Activated T-helper 1 cell treated with anti-CD3 and anti-CD28 coated beads, Interleukin-12 subunit alpha, Interleukin-12 subunit beta, Interleukin-2, Interleukin-4 antibody, amounts not matched to agents 30 ng/mL and 10 ng/mL and 1 ng/mL, durations not matched to agents 14 hours and 24 hours and 36 hours (primary cell): ENCODE data around the gene LLGL2. TPM values are rescaled to one million over a fixed set of nuclear protein-coding genes. Genes with fewer than 3 reads are reported as not detected.

Experiments
- DNase-seq: peaks from one replicate; pipeline ENCODE4 v3.0.0; 2021; ENCODE audit warnings: low spot score
- H3K27ac Mint-ChIP-seq: one replicate; pipeline ENCODE4 v1.8.0; 2021; ENCODE audit warnings: mild to moderate bottlenecking, mixed read lengths
- H3K27me3 Mint-ChIP-seq: one replicate; pipeline ENCODE4 v1.8.0; 2022; ENCODE audit warnings: mild to moderate bottlenecking, moderate library complexity, mixed read lengths; ENCODE audit not compliant: insufficient read depth
- H3K36me3 Mint-ChIP-seq: one replicate; pipeline ENCODE4 v1.8.0; 2021; ENCODE audit warnings: low read depth, mixed read lengths
- H3K4me1 Mint-ChIP-seq: one replicate; pipeline ENCODE4 v1.8.0; 2021; ENCODE audit warnings: low read depth, mixed read lengths
- H3K4me3 Mint-ChIP-seq: one replicate; pipeline ENCODE4 v1.8.0; 2021; ENCODE audit warnings: mild to moderate bottlenecking, moderate library complexity, mixed read lengths
- H3K9me3 Mint-ChIP-seq: one replicate; pipeline ENCODE4 v1.8.0; 2021; ENCODE audit warnings: mixed read lengths
- intact Hi-C: fragments of 100-400 bp; cut with micrococcal nuclease; formaldehyde crosslinking; loops from one replicate; pipeline ENCODE4 v1.15.1; 2024
- total RNA-seq: library from RNA; stranded (reverse); gene quantifications from 2 replicates; pipeline ENCODE4 v1.2.3, GENCODE V29; 2022

Gene LLGL2
- total RNA-seq, 1 donor from 2014 or later = 8.2 TPM

DNA sequence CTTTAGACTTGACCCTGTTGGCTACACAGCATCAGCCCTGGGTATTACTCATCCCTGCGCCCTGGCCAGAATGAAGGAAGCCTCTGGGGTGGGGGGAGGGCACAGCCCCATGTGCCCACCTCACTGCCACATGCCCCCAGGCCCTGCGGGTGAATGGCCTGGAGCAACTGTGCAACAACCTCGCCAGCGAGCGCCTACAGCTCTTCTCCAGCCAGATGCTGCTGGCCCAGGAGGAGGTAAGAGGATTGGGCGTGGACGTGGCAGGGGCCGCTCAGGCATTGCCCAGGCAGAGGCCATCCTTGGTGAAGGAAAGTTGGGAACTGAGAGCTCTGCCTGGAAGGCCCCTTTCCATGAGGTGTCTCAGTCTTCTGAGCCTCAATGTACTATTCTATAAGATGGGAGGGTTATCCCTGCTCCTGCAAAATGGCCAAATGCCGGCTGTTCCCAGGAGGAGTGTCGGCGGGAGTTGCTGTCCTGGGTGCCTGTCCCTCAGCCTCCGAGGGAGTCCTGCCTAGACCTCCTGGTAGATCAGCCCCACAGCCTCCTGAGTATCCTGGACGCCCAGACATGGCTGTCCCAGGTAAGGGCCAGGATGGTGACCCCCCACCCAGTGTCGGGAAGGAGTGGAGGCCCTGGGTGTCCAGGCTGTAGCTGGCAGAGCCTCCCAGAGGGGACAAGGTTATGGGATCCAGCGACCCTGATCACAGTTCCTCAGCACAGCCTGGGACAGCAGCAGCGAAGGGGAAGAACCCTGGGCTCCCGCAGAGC, 71.0 kb downstream of the LLGL2 start:
- no peaks in the 10 kb centered on the region for H3K36me3 Mint-ChIP-seq

DNA sequence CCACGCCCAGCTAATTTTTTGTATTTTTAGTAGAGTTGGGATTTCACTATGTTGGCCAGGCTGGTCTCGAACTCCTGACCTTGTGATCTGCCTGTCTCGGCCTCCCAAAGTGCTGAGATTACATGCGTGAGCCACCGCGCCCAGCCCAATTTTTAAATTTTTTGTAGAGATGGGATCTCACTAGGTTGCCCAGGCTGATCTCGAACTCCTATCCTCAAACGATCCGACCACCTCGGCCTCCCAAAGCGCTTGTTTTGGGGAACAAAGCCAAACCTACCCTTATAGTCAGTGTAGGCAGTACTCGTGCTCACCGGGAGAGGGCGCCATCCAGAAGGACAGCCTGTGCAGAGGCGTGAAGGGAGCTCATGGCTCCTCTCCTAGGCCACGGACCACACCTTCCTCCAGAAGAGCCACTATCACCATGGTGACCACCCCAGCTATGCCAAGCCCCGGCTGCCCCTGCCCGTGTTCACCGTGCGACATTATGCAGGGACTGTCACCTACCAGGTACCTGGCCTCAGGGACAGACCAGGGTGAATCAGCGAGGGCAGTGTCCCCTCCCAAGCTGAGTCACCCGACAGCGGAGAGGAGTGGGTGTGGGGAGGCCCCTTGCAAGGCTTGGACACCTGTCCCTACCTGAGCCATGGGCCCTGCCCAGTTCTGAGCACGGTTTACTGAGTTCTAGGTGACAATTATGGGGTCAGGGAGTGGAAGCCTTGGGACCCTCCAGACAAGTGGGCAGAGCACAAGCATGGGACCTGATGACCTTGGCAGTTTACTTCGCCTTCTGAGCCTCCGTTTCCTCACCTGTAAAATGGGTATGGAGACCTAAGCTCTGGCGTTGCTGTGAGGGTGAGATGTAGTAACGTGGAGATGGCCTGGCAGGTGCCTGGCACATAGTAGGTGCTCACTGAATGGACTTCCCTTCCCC, 75.8 kb downstream of the LLGL2 start:
- Mint-ChIP-seq H3K27me3 (peaks cover 1% of the 10 kb centered on the region), H3K9me3 (no peaks in the 10 kb centered on the region), H3K4me1 (no peaks in the 10 kb centered on the region), H3K36me3 (no peaks in the 10 kb centered on the region), H3K4me3 (no peak overlapping the region), H3K27ac (no peak overlapping the region)
- peak; percentile 42 for DNase-seq
- intact Hi-C loops = loop anchor here (1.0 kb wide), 1 partner anchor 149 kb away; no protein-coding TSS in a partner anchor

More for the DNA sequence above, 71.0 kb downstream of the LLGL2 start:
- no peak overlapping the region for H3K4me3 Mint-ChIP-seq
- no peaks in the 10 kb centered on the region for H3K27me3 Mint-ChIP-seq
- no peak overlapping the region for H3K27ac Mint-ChIP-seq
- no peaks in the 10 kb centered on the region for H3K4me1 Mint-ChIP-seq
- DNase-seq = no peak
- intact Hi-C loops = no loop called here
- no peaks in the 10 kb centered on the region for H3K9me3 Mint-ChIP-seq

- Mint-ChIP-seq H3K27ac (no peak overlapping the region), H3K4me3 (no peak overlapping the region), H3K9me3 (no peaks in the 10 kb centered on the region), H3K36me3 (no peaks in the 10 kb centered on the region), H3K27me3 (peaks cover 1% of the 10 kb centered on the region), H3K4me1 (no peaks in the 10 kb centered on the region)
- no peak for DNase-seq
- intact Hi-C loops = no loop called here
Observed at GRCh38 chr17:75602644-75603043, 77.1 kb downstream of the LLGL2 start.

GRCh38 chr17:75603123-75603522, 77.6 kb downstream of the LLGL2 start:
- no peaks in the 10 kb centered on the region for H3K9me3 Mint-ChIP-seq
- intact Hi-C loops = no loop called here
- no peak for DNase-seq
- no peak overlapping the region for H3K27ac Mint-ChIP-seq
- H3K4me3 Mint-ChIP-seq = no peak overlapping the region
- H3K27me3 Mint-ChIP-seq = peaks cover 1% of the 10 kb centered on the region
- H3K4me1 Mint-ChIP-seq = no peaks in the 10 kb centered on the region
- no peaks in the 10 kb centered on the region for H3K36me3 Mint-ChIP-seq

- intact Hi-C loops = no loop called here
- no peak overlapping the region for H3K4me3 Mint-ChIP-seq
- no peak overlapping the region for H3K27ac Mint-ChIP-seq
- H3K4me1 Mint-ChIP-seq = no peaks in the 10 kb centered on the region
- no peak for DNase-seq
- H3K9me3 Mint-ChIP-seq = no peaks in the 10 kb centered on the region
- no peaks in the 10 kb centered on the region for H3K36me3 Mint-ChIP-seq
- peaks cover 1% of the 10 kb centered on the region for H3K27me3 Mint-ChIP-seq
Observed at GRCh38 chr17:75604034-75604695, 78.7 kb downstream of the LLGL2 start.

GRCh38 chr17:75605790-75606189, 80.3 kb downstream of the LLGL2 start:
- no peak for DNase-seq

GRCh38 chr17:75607086-75607485, 81.6 kb downstream of the LLGL2 start:
- H3K4me3 Mint-ChIP-seq = no peak overlapping the region
- H3K9me3 Mint-ChIP-seq = no peaks in the 10 kb centered on the region
- DNase-seq = no peak
- H3K36me3 Mint-ChIP-seq = no peaks in the 10 kb centered on the region
- peaks cover 1% of the 10 kb centered on the region for H3K27me3 Mint-ChIP-seq
- intact Hi-C loops = no loop called here
- no peaks in the 10 kb centered on the region for H3K4me1 Mint-ChIP-seq
- no peak overlapping the region for H3K27ac Mint-ChIP-seq

More at GRCh38 chr17:75605790-75606189, 80.3 kb downstream of the LLGL2 start:
- no peak overlapping the region for H3K4me3 Mint-ChIP-seq
- H3K9me3 Mint-ChIP-seq = no peaks in the 10 kb centered on the region
- H3K4me1 Mint-ChIP-seq = no peaks in the 10 kb centered on the region
- no peak overlapping the region for H3K27ac Mint-ChIP-seq
- intact Hi-C loops = no loop called here
- H3K27me3 Mint-ChIP-seq = peaks cover 1% of the 10 kb centered on the region
- H3K36me3 Mint-ChIP-seq = no peaks in the 10 kb centered on the region

DNA sequence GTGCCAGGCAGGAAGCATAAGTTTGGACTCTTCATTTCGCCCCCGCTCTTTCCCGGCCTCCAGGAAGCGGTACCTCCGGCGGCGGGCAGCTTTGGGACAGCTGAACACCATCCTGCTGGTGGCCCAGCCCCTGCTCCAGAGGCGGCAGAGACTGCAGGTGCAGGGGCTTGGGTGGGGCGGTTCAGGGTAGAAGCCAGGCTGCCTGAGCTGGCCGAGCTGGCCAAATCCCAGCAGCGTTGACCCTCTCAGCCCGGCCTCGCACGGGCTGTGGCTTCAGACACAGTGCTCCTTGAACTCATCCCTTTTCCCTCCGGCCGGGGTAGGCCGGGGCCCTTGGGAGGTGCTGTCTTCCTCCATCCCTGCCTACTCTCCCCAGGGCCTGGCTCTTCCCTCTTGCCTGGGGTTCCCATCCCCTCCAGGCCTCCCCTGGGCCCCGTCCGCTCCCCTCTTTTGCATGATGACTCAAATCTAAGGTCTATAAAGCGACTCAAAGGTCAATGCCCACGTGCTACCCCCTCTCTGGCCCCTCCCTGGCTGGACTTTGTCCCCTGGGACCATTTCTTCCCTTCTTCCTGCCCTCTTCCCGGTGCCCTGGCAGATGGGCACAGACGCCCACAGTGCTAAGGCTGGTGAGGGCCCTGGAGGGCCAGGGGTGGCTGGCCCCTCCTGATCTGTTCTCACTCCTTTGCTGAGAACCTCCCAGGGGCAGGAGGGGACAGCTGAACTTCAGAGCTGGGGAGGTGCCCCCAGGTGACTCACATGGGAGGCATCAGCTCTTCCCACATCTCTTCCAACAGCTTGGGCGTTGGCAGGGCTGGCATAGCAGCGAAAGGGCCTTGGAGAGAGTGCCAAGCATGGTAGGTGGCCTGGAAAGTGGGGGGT, 84.8 kb downstream of the LLGL2 start:
- Mint-ChIP-seq H3K27ac (no peak overlapping the region), H3K9me3 (no peaks in the 10 kb centered on the region), H3K4me1 (no peaks in the 10 kb centered on the region), H3K4me3 (no peak overlapping the region), H3K27me3 (no peaks in the 10 kb centered on the region), H3K36me3 (no peaks in the 10 kb centered on the region)
- DNase-seq = no peak
- intact Hi-C loops = no loop called here

GRCh38 chr17:75611851-75612429, 86.4 kb downstream of the LLGL2 start:
- Mint-ChIP-seq H3K27ac (no peak overlapping the region), H3K9me3 (no peaks in the 10 kb centered on the region), H3K4me1 (no peaks in the 10 kb centered on the region), H3K27me3 (no peaks in the 10 kb centered on the region), H3K4me3 (no peak overlapping the region), H3K36me3 (no peaks in the 10 kb centered on the region)
- intact Hi-C loops = no loop called here
- DNase-seq = no peak

GRCh38 chr17:75612906-75613626, 87.6 kb downstream of the LLGL2 start:
- Mint-ChIP-seq H3K4me3 (no peak overlapping the region), H3K36me3 (no peaks in the 10 kb centered on the region), H3K4me1 (no peaks in the 10 kb centered on the region), H3K27ac (no peak overlapping the region), H3K27me3 (no peaks in the 10 kb centered on the region), H3K9me3 (no peaks in the 10 kb centered on the region)
- no peak for DNase-seq
- intact Hi-C loops = no loop called here

- H3K27ac Mint-ChIP-seq = no peak overlapping the region
- DNase-seq = no peak
- no peaks in the 10 kb centered on the region for H3K4me1 Mint-ChIP-seq
- H3K36me3 Mint-ChIP-seq = no peaks in the 10 kb centered on the region
- intact Hi-C loops = no loop called here
- no peaks in the 10 kb centered on the region for H3K27me3 Mint-ChIP-seq
- no peaks in the 10 kb centered on the region for H3K9me3 Mint-ChIP-seq
- no peak overlapping the region for H3K4me3 Mint-ChIP-seq
Observed at GRCh38 chr17:75614006-75614405, 88.5 kb downstream of the LLGL2 start.
